PFSK-1 (cell line): ENCODE measurements around the gene NXN.

Experiments
- FOXP2 ChIP-seq: optimal IDR thresholded peaks from 2 replicates; pipeline ENCODE3; 2011; ENCODE audit warnings: borderline replicate concordance, control low read depth, inconsistent platforms; ENCODE audit not compliant: insufficient read depth; ENCODE audit errors: extremely low read length, extremely low read depth
- POLR2AphosphoS5 ChIP-seq: IDR thresholded peaks from 2 replicates; pipeline ENCODE4 v1.6.1; 2012; ENCODE audit warnings: low read depth, mild to moderate bottlenecking, control low read depth, low read length, moderate library complexity
- SIN3A ChIP-seq: IDR thresholded peaks from 2 replicates; pipeline ENCODE4 v1.6.1; 2012; ENCODE audit warnings: mild to moderate bottlenecking, low read length, moderate library complexity, borderline replicate concordance; ENCODE audit not compliant: insufficient read depth
- TAF1 ChIP-seq: IDR thresholded peaks from 2 replicates; pipeline ENCODE4 v1.6.1; 2012; ENCODE audit warnings: low read length, control low read depth, borderline replicate concordance; ENCODE audit not compliant: insufficient read depth
- TF ChIP-seq, protein P1 (sequence below), 2 experiments: IDR thresholded peaks; 2 replicates each; pipeline versions ENCODE4 v1.6.1 to v1.8.0; 2011 to 2012; ENCODE audit warnings: low read depth in 2 of 2, low read length in 2 of 2, control low read depth in 1 of 2, inconsistent platforms in 1 of 2, mild to moderate bottlenecking in 1 of 2, moderate library complexity in 1 of 2; ENCODE audit not compliant: insufficient read depth in 1 of 2

NXN gene

DNA sequence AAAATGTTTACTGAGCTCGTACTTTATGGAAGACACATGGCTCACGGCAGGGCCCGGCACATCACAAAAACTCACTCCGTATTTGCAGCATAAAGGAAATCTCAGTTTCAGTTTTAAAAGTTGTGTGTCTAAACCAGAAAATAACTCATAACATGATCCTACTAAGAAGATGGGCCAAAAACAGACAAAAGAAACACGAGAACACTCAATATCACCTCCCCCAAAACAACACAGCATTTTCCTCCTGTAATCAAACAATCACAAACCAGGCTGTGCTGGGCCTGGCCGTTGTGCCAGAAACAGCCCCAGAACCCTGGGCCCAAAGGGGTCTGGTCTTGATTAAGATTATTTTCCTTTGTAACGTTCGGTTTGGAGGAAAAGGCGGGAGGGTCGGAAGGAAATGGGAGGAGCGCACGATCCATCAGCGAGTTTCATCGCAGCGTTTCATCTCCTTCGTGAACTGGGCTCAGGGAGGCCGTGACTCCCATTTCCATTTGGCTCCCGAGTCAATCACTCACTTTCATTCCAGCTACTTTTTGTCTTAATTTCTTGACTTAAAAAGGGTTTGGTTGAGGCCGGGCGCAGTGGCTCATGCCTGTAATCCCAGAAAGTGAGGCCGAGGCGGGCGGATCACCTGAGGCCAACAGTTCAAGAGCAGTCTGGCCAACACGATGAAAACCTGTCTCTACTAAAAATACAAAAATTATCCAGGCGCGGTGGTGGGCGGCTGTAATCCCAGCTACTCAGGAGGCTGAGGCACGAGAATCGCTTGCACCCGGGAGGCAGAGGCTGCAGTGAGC lies 61.4 kb downstream of the NXN start:
- TF ChIP-seq FOXP2 = no peak
- TF ChIP-seq, protein P1, sequence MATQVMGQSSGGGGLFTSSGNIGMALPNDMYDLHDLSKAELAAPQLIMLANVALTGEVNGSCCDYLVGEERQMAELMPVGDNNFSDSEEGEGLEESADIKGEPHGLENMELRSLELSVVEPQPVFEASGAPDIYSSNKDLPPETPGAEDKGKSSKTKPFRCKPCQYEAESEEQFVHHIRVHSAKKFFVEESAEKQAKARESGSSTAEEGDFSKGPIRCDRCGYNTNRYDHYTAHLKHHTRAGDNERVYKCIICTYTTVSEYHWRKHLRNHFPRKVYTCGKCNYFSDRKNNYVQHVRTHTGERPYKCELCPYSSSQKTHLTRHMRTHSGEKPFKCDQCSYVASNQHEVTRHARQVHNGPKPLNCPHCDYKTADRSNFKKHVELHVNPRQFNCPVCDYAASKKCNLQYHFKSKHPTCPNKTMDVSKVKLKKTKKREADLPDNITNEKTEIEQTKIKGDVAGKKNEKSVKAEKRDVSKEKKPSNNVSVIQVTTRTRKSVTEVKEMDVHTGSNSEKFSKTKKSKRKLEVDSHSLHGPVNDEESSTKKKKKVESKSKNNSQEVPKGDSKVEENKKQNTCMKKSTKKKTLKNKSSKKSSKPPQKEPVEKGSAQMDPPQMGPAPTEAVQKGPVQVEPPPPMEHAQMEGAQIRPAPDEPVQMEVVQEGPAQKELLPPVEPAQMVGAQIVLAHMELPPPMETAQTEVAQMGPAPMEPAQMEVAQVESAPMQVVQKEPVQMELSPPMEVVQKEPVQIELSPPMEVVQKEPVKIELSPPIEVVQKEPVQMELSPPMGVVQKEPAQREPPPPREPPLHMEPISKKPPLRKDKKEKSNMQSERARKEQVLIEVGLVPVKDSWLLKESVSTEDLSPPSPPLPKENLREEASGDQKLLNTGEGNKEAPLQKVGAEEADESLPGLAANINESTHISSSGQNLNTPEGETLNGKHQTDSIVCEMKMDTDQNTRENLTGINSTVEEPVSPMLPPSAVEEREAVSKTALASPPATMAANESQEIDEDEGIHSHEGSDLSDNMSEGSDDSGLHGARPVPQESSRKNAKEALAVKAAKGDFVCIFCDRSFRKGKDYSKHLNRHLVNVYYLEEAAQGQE (IDR thresholded peaks at IDR 0.05; ENCODE audit: insufficient read depth in 1 of 2, low read depth in 2 of 2, low read length in 2 of 2) = no peak
- TF ChIP-seq TAF1 = no peak
- no peak for TF ChIP-seq POLR2AphosphoS5
- no peak for TF ChIP-seq SIN3A

DNA sequence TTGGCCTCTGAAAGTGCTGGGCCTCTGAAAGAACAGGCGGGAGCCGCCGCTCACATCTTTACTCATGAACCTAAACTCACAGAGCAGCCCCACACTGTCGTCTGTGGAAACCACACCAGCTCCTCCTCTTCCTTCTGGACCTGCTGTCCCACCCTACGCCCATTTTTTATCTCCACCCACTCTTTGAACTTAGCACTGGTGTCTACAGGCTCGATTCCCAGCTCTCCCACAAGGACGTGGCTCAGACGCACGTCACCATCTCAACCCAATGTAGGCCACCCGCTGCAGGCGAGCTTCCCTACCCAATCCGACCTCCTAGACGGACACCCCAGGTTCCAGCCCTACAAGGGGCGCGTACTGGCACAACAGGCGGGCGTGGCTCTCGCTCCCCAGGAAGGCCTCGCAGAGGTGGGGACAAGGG lies 62.2 kb downstream of the NXN start:
- TF ChIP-seq POLR2AphosphoS5 = no peak
- TF ChIP-seq, protein P1 (IDR thresholded peaks at IDR 0.05; ENCODE audit: insufficient read depth in 1 of 2, low read depth in 2 of 2, low read length in 2 of 2) = no peak
- no peak for TF ChIP-seq SIN3A
- TF ChIP-seq TAF1 = no peak
- no peak for TF ChIP-seq FOXP2

DNA sequence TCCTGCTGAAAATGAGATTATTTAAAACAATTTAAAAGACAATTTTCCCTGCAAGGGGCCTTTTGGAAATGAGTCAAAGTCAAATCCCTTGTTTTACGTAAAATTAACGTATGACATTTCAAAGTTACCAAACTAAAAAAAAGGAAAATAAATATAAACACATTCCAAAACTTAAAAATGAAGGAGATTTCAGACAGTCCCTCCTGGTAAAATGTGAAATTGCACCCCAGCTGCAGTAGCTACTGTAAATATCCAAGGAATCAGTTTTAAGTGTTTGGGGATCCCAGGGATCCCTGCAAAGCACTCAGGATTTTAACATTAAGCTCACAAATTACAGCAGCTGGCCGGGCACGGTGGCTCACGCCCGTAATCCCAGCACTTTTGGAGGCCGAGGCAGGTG lies 63.3 kb downstream of the NXN start:
- TF ChIP-seq SIN3A (no peak), FOXP2 (no peak), POLR2AphosphoS5 (no peak), TAF1 (no peak)
- TF ChIP-seq, protein P1 (IDR thresholded peaks at IDR 0.05; ENCODE audit: insufficient read depth in 1 of 2, low read depth in 2 of 2, low read length in 2 of 2) = no peak

DNA sequence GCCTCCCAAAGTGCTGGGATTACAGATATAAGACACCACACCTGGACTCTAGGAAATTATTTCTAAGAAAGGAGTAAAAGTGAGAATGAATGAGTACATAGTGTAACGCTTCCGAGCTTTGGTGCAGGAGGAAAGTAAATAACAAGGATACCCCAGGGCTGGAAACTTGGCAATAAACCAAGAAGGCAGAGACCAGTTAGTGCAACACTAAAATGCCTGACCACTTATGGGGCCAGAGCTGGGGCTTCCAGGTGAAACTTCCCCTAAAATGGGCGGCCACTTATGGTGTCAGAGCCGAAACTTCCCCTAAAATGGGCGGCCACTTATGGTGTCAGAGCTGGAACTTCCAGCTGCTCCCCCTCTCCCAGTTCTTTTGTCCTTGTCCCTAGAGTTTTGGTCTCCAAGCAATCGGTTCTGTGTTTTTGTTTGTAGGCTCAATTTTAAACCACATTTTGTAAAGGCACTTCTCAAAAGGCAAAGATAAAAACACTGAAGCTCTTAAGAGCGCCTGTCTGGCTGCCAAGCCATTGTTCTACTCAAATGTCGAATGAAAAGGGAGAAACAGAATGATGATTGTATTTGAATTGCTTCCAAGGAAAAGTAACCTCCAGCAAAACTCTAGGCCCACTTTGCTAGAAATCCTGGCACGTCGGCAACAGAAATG lies 63.9 kb downstream of the NXN start:
- no peak for TF ChIP-seq POLR2AphosphoS5
- TF ChIP-seq TAF1 = no peak
- no peak for TF ChIP-seq FOXP2
- no peak for TF ChIP-seq SIN3A
- TF ChIP-seq, protein P1 (IDR thresholded peaks at IDR 0.05; ENCODE audit: insufficient read depth in 1 of 2, low read depth in 2 of 2, low read length in 2 of 2) = no peak

DNA sequence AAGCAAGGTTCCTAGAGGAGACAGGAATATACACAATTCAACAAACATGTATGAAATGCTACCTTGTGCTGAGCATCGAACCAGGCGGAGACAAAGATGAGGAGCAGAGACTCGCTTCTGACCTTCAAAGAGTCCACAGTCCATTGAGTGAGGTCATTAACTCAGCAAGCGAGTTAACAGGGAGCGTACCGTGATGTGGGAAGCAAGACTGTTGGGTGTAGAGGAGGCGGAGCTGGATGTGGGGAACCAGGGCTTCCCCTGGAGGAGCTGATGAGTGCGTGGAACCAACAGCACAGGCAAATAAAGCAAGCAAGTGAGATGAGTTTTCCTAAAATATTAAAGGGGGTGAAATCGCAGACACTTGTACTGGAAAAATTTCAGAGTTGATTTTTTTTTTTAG lies 65.0 kb downstream of the NXN start:
- TF ChIP-seq FOXP2 (no peak), TAF1 (no peak), SIN3A (no peak), POLR2AphosphoS5 (no peak)
- TF ChIP-seq, protein P1 (IDR thresholded peaks at IDR 0.05; ENCODE audit: insufficient read depth in 1 of 2, low read depth in 2 of 2, low read length in 2 of 2) = no peak
